Endothelial cell of umbilical vein (primary cell): Measurements from ENCODE around the gene C1QTNF5. TPM values are rescaled to one million over a fixed set of nuclear protein-coding genes. Genes with fewer than 3 reads are reported as not detected.

Source experiments
- BruUV-seq: library from RNA; stranded (reverse); fragments of 400-500 nt; replicated peaks from 2 replicates; lab custom pipeline; 2021; lab: Mats Ljungman, UMichigan
- CTCF ChIA-PET: fragments of 300-600, 350-600 bp; sonication (Branson Sonifier 250); formaldehyde crosslinking; loops from one replicate; lab custom pipeline; 2021; ENCODE audit warnings: antibody characterized with exemption, inconsistent platforms; lab: Charles Lee
- POLR2A ChIA-PET: fragments of 300-600, 350-600 bp; sonication (Branson Sonifier 250); formaldehyde crosslinking; loops from one replicate; lab custom pipeline; 2021; ENCODE audit warnings: antibody characterized with exemption, inconsistent platforms; lab: Charles Lee
- DNase-seq: peaks from one replicate; pipeline ENCODE4 v3.0.0-alpha.2; 2011; ENCODE audit warnings: low read depth, low spot score
- FAIRE-seq: peaks from 2 replicates; lab custom pipeline; 2011; peaks lifted over from hg19 to GRCh38; lab: Jason Lieb, UNC
- H2AFZ ChIP-seq: 2 replicates; pipeline ENCODE4 v1.6.0; 2012; ENCODE audit warnings: low read depth, low read length, control low read depth, inconsistent platforms
- H3K27ac ChIP-seq: 2 replicates; pipeline ENCODE4 v1.5.1; 2011; ENCODE audit warnings: low read depth, mild to moderate bottlenecking, control low read depth, low read length, moderate library complexity; ENCODE audit not compliant: insufficient read depth
- H3K27me3 ChIP-seq, 2 experiments: 2 replicates each; pipeline versions ENCODE4 v1.6.0 to v1.6.1; 2011; ENCODE audit warnings: low read length in 2 of 2, mixed read lengths in 1 of 2; ENCODE audit not compliant: control insufficient read depth in 2 of 2, insufficient read depth in 2 of 2
- H3K36me3 ChIP-seq, 2 experiments: 2 replicates in 1 of 2; 3 replicates in 1 of 2; pipeline ENCODE4 v1.5.1; 2011; ENCODE audit warnings: low read length in 2 of 2, mild to moderate bottlenecking in 1 of 2, moderate library complexity in 1 of 2; ENCODE audit not compliant: control insufficient read depth in 2 of 2, insufficient read depth in 2 of 2; ENCODE audit errors: extremely low read depth in 1 of 2
- H3K4me1 ChIP-seq: 3 replicates; pipeline ENCODE4 v1.5.1; 2011; ENCODE audit warnings: mild to moderate bottlenecking, low read length; ENCODE audit not compliant: control insufficient read depth, insufficient read depth; ENCODE audit errors: extremely low read depth
- H3K4me2 ChIP-seq: 2 replicates; pipeline ENCODE4 v1.6.1; 2011; ENCODE audit warnings: low read length, control low read depth, mixed read lengths; ENCODE audit not compliant: insufficient read depth
- H3K4me3 ChIP-seq, 3 experiments: fragments of 200-600 bp in 1 of 3; sonication (generic), shearing (Covaris generic) in 1 of 3; replicated peaks in 1 of 3; 2 replicates each; pipeline ENCODE4 v1.5.1; 2011 to 2016; ENCODE audit warnings: control low read depth in 3 of 3, low read length in 3 of 3, mild to moderate bottlenecking in 2 of 3, inconsistent platforms in 1 of 3, low read depth in 1 of 3, moderate library complexity in 1 of 3; ENCODE audit not compliant: insufficient read depth in 1 of 3
- H3K79me2 ChIP-seq: 2 replicates; pipeline ENCODE4 v1.6.0; 2012; ENCODE audit warnings: low read length, inconsistent platforms; ENCODE audit not compliant: control insufficient read depth, insufficient read depth
- H3K9ac ChIP-seq: replicated peaks from 2 replicates; pipeline ENCODE3; 2011; ENCODE audit warnings: low read length, control low read depth; ENCODE audit not compliant: insufficient read depth; ENCODE audit errors: extremely low read depth
- H3K9me1 ChIP-seq: replicated peaks from 3 replicates; pipeline ENCODE4 v1.6.0; 2011; ENCODE audit warnings: mild to moderate bottlenecking, low read length; ENCODE audit not compliant: control insufficient read depth, insufficient read depth; ENCODE audit errors: extremely low read depth
- H3K9me3 ChIP-seq: replicated peaks from 2 replicates; pipeline ENCODE4 v1.5.1; 2012; ENCODE audit warnings: low read length, inconsistent platforms; ENCODE audit not compliant: control insufficient read depth, insufficient read depth
- H4K20me1 ChIP-seq: replicated peaks from 2 replicates; pipeline ENCODE3; 2011; ENCODE audit warnings: mild to moderate bottlenecking, low read length; ENCODE audit not compliant: control insufficient read depth, insufficient read depth; ENCODE audit errors: extremely low read depth
- POLR2AphosphoS5 ChIP-seq: IDR thresholded peaks from 2 replicates; pipeline ENCODE4 v1.6.1; 2012; ENCODE audit warnings: low read depth, mild to moderate bottlenecking, control low read depth, low read length, moderate library complexity; ENCODE audit not compliant: insufficient read depth
- dilution Hi-C: fragments of 300-500 bp; cut with MboI; formaldehyde crosslinking; loops from one replicate; pipeline ENCODE4 v1.15.0; 2019; ENCODE audit warnings: low sequenced_read_pairs; ENCODE audit not compliant: extremely low pct_ligation_motif_present
- intact Hi-C: fragments of 100-400 bp; cut with micrococcal nuclease; formaldehyde crosslinking; loops from one replicate; pipeline ENCODE4 v1.10.0; 2022
- polyA plus RNA-seq, 4 experiments: library from polyadenylated mRNA; depleted of rRNA in 3 of 4; stranded (reverse) in 3 of 4; unstranded in 1 of 4; fragments of >200 nt; gene quantifications; 2 replicates each; pipeline versions ENCODE4 v1.2.1 to v1.2.3, GENCODE V29; 2011 to 2012; ENCODE audit warnings: missing spikeins in 1 of 4
- total RNA-seq: library from RNA; stranded (reverse); gene quantifications from 2 replicates; pipeline ENCODE4 v1.2.3, GENCODE V29; 2021
- TF ChIP-seq, protein P1 (sequence below), 2 donors: IDR thresholded peaks; 1 replicate in 1 of 2; 2 replicates in 1 of 2; pipeline ENCODE4 v1.5.1; 2011; ENCODE audit warnings: low read length in 2 of 2, mild to moderate bottlenecking in 2 of 2, moderate library complexity in 2 of 2, control low read depth in 1 of 2, inconsistent platforms in 1 of 2, low read depth in 1 of 2; ENCODE audit not compliant: insufficient read depth in 1 of 2; ENCODE audit errors: extremely low read depth in 1 of 2

C1QTNF5 gene
- total and polyA plus RNA-seq, 2 donors (not counting 3 experiments of a cell fraction or from before 2014, with no cell fraction given) = 126 to 201 TPM

- dilution Hi-C loops = no loop called here
- POLR2A ChIA-PET = interaction anchor here (1.9 to 2.3 kb wide), 3 partner anchors 20 to 242 kb away, joined by 11 to 18 read pairs (median 17); partner anchors contain the start of gene MCAM
- FAIRE-seq = no peak
Measured at GRCh38 chr11:119336744-119337469, 3.8 kb downstream of the C1QTNF5 start.

More at GRCh38 chr11:119336744-119337469, 3.8 kb downstream of the C1QTNF5 start:
- Histone ChIP-seq H3K27ac (no peak overlapping the region), H3K9ac (no peak overlapping the region), H3K9me3 (no peaks in the 10 kb centered on the region), H3K4me3 (no peak overlapping the region), H3K36me3 (peaks cover 0 to 2% of the 10 kb centered on the region in 2 experiments), H3K4me2 (no peak overlapping the region), H3K9me1 (no peaks in the 10 kb centered on the region), H3K79me2 (peaks cover 23% of the 10 kb centered on the region), H2AFZ (no peak overlapping the region), H3K27me3 (no peaks in the 10 kb centered on the region), H4K20me1 (no peaks in the 10 kb centered on the region), H3K4me1 (peaks cover 44% of the 10 kb centered on the region)
- CTCF ChIA-PET = interaction anchor here (1.6 to 6.3 kb wide), 11 partner anchors 12 to 269 kb away, joined by 5 to 301 read pairs (median 31); partner anchors contain the start of genes CBL, MCAM, USP2 and VPS11
- TF ChIP-seq, protein P1, sequence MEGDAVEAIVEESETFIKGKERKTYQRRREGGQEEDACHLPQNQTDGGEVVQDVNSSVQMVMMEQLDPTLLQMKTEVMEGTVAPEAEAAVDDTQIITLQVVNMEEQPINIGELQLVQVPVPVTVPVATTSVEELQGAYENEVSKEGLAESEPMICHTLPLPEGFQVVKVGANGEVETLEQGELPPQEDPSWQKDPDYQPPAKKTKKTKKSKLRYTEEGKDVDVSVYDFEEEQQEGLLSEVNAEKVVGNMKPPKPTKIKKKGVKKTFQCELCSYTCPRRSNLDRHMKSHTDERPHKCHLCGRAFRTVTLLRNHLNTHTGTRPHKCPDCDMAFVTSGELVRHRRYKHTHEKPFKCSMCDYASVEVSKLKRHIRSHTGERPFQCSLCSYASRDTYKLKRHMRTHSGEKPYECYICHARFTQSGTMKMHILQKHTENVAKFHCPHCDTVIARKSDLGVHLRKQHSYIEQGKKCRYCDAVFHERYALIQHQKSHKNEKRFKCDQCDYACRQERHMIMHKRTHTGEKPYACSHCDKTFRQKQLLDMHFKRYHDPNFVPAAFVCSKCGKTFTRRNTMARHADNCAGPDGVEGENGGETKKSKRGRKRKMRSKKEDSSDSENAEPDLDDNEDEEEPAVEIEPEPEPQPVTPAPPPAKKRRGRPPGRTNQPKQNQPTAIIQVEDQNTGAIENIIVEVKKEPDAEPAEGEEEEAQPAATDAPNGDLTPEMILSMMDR (IDR thresholded peaks at IDR 0.05; ENCODE audit: extremely low read depth in 1 of 2, insufficient read depth in 1 of 2, low read depth in 1 of 2, low read length in 2 of 2) = no peak
- TF ChIP-seq POLR2AphosphoS5 = no peak
- DNase-seq = no peak
- intact Hi-C loops = no loop called here
- BruUV-seq = no TSS peak
